GM12878 (cell line): ENCODE data around the gene KLHL5. TPM values are rescaled to one million over a fixed set of nuclear protein-coding genes. Genes with fewer than 3 reads are reported as not detected.
A peak's percentile ranks its signal among the peaks of the same experiment; 100 is the strongest.

ENCODE experiments used
- CBX3 ChIP-seq: fragments of 200-600 bp; sonication (generic); IDR thresholded peaks from 2 replicates; pipeline ENCODE4 v1.6.1; 2016; ENCODE audit warnings: low read depth, borderline replicate concordance
- EED ChIP-seq: sonication (generic); IDR thresholded peaks from 2 replicates; pipeline ENCODE4 v1.6.1; 2016; ENCODE audit warnings: antibody characterized with exemption, low read depth
- ESRRA ChIP-seq: IDR thresholded peaks from 2 replicates; pipeline ENCODE4 v1.6.1; 2012; ENCODE audit warnings: mild to moderate bottlenecking, low read length, improper control_type of control experiment
- IRF4 ChIP-seq: IDR thresholded peaks from 2 replicates; pipeline ENCODE4 v1.6.1; 2011; ENCODE audit warnings: low read depth, low read length
- MTA2 ChIP-seq: fragments of 450-650 bp; IDR thresholded peaks from 2 replicates; pipeline ENCODE4 v1.6.1; 2016; ENCODE audit warnings: low read depth, mild to moderate bottlenecking, moderate library complexity
- NFIC ChIP-seq: IDR thresholded peaks from 2 replicates; pipeline ENCODE4 v1.6.1; 2012; ENCODE audit warnings: low read depth, mild to moderate bottlenecking, inconsistent platforms, low read length, moderate library complexity
- RUNX3 ChIP-seq: IDR thresholded peaks from 2 replicates; pipeline ENCODE4 v1.6.1; 2012; ENCODE audit warnings: low read length, inconsistent platforms
- SIN3A ChIP-seq: IDR thresholded peaks from 2 replicates; pipeline ENCODE4 v1.6.1; 2012; ENCODE audit warnings: low read depth, low read length, improper control_type of control experiment
- SUZ12 ChIP-seq: fragments of 200-600 bp; sonication (generic); IDR thresholded peaks from one replicate; pipeline ENCODE4 v1.6.1; 2018; ENCODE audit warnings: antibody characterized with exemption, mild to moderate bottlenecking; ENCODE audit not compliant: unreplicated experiment
- ZZZ3 ChIP-seq: IDR thresholded peaks from 2 replicates; pipeline ENCODE4 v1.6.1; 2011; ENCODE audit warnings: low read depth; ENCODE audit not compliant: control insufficient read depth, insufficient read length
- polyA plus RNA-seq, 11 experiments: library from polyadenylated mRNA; depleted of rRNA in 4 of 11; unstranded in 6 of 11; stranded (reverse) in 5 of 11; fragments of >200 nt; fragmentation: Nextera tagmentation in 4 of 11; fragmentation: Illumina TruSeq in 1 of 11; extraction: Ambion mirVana in 4 of 11; extraction: Trizol in 1 of 11; gene quantifications; 1 replicate in 1 of 11; 2 replicates in 10 of 11; pipeline versions ENCODE4 v1.2.1 to v1.2.3, GENCODE V29; 2011 to 2016; ENCODE audit warnings: inconsistent platforms in 2 of 11, missing spikeins in 2 of 11, low read depth in 1 of 11
- total RNA-seq, 4 experiments: library from RNA; depleted of rRNA in 3 of 4; stranded (reverse); fragments of >200 nt in 3 of 4; fragmentation: Illumina TruSeq in 1 of 4; extraction: Trizol in 1 of 4; gene quantifications; 2 replicates each; pipeline versions ENCODE4 v1.2.1 to v1.2.3, GENCODE V29; 2013 to 2021
- TF ChIP-seq, protein P1 (sequence below): fragments of 450-650 bp; IDR thresholded peaks from 2 replicates; pipeline ENCODE4 v1.6.1; 2017; ENCODE audit warnings: mild to moderate bottlenecking, moderate library complexity
- TF ChIP-seq, protein P2 (sequence below): fragments of 450-650 bp; IDR thresholded peaks from 2 replicates; pipeline ENCODE4 v1.6.1; 2017; ENCODE audit warnings: mild to moderate bottlenecking, moderate library complexity
- TF ChIP-seq, protein P3 (sequence below): IDR thresholded peaks from 2 replicates; pipeline ENCODE4 v1.6.1; 2012; ENCODE audit warnings: low read depth, low read length, improper control_type of control experiment
- TF ChIP-seq, protein P4 (sequence below): fragments of 150-350 bp; IDR thresholded peaks from 2 replicates; pipeline ENCODE4 v1.6.1; 2014; ENCODE audit warnings: mild to moderate bottlenecking, low read depth, low read length

The KLHL5 gene
- total and polyA plus RNA-seq, 10 of the 15 experiments (the other 5 are each of a cell fraction or from before 2014, with no cell fraction given): 4.7 to 27.3 (median 12.6) TPM

DNA sequence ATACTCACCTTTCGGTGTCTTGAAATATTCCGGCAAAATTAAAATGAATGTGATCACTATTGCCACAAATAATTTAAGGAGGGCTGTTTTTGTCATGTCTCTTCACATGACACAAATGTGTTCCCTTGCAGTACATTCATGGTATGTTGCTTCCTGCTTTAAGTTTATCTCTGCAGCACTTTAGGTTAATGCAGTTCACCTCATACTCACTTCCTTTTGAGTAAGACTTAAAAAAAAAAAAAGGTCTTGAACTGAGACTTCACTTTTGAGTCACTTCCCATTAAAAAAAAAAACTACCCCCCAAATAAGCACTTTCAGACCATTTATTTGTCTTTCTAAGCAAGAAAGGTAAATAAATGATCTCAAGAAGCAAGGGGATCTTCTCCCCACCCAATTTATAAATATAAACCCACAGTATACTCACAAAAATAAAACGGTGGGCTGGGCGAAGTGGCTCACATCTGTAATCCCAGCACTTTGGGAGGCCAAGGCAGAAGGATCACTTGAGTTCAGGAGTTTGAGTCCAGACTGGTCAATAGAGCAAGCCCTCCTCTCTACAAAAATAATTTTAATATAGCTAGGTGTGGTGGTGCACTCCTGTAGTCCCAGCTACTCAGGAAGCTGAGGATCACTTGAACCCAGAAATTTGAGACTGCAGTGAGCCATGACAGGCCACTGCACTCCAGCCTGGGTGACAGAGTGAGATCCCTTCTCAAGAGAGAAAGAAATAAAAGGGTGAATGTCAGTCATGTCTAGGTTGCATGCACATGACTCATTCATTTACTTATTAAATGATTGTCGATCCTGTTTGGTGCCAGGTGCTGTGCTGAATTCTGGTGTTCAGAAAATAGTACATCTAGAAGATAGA, 29.6 kb upstream of the KLHL5 start, which contains the start of gene TMEM156 (continued):
- TF ChIP-seq, protein P1, sequence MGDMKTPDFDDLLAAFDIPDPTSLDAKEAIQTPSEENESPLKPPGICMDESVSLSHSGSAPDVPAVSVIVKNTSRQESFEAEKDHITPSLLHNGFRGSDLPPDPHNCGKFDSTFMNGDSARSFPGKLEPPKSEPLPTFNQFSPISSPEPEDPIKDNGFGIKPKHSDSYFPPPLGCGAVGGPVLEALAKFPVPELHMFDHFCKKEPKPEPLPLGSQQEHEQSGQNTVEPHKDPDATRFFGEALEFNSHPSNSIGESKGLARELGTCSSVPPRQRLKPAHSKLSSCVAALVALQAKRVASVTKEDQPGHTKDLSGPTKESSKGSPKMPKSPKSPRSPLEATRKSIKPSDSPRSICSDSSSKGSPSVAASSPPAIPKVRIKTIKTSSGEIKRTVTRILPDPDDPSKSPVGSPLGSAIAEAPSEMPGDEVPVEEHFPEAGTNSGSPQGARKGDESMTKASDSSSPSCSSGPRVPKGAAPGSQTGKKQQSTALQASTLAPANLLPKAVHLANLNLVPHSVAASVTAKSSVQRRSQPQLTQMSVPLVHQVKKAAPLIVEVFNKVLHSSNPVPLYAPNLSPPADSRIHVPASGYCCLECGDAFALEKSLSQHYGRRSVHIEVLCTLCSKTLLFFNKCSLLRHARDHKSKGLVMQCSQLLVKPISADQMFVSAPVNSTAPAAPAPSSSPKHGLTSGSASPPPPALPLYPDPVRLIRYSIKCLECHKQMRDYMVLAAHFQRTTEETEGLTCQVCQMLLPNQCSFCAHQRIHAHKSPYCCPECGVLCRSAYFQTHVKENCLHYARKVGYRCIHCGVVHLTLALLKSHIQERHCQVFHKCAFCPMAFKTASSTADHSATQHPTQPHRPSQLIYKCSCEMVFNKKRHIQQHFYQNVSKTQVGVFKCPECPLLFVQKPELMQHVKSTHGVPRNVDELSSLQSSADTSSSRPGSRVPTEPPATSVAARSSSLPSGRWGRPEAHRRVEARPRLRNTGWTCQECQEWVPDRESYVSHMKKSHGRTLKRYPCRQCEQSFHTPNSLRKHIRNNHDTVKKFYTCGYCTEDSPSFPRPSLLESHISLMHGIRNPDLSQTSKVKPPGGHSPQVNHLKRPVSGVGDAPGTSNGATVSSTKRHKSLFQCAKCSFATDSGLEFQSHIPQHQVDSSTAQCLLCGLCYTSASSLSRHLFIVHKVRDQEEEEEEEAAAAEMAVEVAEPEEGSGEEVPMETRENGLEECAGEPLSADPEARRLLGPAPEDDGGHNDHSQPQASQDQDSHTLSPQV: 0 out of 2 replicates have a peak, but pooled peaks have one; percentile 4
- TF ChIP-seq RUNX3 (peak; percentile 73), SIN3A (0 out of 2 replicates have a peak, but pooled peaks have one; percentile 47), ZZZ3 (no peak), EED (no peak), ESRRA (no peak), MTA2 (peak; percentile 77), NFIC (peak; percentile 94), IRF4 (peak; percentile 88), CBX3 (no peak), SUZ12 (no peak)
- TF ChIP-seq, protein P2, sequence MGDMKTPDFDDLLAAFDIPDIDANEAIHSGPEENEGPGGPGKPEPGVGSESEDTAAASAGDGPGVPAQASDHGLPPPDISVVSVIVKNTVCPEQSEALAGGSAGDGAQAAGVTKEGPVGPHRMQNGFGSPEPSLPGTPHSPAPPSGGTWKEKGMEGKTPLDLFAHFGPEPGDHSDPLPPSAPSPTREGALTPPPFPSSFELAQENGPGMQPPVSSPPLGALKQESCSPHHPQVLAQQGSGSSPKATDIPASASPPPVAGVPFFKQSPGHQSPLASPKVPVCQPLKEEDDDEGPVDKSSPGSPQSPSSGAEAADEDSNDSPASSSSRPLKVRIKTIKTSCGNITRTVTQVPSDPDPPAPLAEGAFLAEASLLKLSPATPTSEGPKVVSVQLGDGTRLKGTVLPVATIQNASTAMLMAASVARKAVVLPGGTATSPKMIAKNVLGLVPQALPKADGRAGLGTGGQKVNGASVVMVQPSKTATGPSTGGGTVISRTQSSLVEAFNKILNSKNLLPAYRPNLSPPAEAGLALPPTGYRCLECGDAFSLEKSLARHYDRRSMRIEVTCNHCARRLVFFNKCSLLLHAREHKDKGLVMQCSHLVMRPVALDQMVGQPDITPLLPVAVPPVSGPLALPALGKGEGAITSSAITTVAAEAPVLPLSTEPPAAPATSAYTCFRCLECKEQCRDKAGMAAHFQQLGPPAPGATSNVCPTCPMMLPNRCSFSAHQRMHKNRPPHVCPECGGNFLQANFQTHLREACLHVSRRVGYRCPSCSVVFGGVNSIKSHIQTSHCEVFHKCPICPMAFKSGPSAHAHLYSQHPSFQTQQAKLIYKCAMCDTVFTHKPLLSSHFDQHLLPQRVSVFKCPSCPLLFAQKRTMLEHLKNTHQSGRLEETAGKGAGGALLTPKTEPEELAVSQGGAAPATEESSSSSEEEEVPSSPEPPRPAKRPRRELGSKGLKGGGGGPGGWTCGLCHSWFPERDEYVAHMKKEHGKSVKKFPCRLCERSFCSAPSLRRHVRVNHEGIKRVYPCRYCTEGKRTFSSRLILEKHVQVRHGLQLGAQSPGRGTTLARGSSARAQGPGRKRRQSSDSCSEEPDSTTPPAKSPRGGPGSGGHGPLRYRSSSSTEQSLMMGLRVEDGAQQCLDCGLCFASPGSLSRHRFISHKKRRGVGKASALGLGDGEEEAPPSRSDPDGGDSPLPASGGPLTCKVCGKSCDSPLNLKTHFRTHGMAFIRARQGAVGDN: no peak
- TF ChIP-seq, protein P3, sequence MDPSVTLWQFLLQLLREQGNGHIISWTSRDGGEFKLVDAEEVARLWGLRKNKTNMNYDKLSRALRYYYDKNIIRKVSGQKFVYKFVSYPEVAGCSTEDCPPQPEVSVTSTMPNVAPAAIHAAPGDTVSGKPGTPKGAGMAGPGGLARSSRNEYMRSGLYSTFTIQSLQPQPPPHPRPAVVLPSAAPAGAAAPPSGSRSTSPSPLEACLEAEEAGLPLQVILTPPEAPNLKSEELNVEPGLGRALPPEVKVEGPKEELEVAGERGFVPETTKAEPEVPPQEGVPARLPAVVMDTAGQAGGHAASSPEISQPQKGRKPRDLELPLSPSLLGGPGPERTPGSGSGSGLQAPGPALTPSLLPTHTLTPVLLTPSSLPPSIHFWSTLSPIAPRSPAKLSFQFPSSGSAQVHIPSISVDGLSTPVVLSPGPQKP: peak; percentile 60
- TF ChIP-seq, protein P4, sequence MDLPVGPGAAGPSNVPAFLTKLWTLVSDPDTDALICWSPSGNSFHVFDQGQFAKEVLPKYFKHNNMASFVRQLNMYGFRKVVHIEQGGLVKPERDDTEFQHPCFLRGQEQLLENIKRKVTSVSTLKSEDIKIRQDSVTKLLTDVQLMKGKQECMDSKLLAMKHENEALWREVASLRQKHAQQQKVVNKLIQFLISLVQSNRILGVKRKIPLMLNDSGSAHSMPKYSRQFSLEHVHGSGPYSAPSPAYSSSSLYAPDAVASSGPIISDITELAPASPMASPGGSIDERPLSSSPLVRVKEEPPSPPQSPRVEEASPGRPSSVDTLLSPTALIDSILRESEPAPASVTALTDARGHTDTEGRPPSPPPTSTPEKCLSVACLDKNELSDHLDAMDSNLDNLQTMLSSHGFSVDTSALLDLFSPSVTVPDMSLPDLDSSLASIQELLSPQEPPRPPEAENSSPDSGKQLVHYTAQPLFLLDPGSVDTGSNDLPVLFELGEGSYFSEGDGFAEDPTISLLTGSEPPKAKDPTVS: no peak
